BJ (cell line): ENCODE measurements around the gene PTPRU. TPM values are rescaled to one million over a fixed set of nuclear protein-coding genes. Genes with fewer than 3 reads are reported as not detected.

Experiments
- CTCF ChIA-PET: fragments of 350-600 bp; formaldehyde crosslinking; extraction: SDS; loops from one replicate; lab custom pipeline; 2021; ENCODE audit warnings: antibody characterized with exemption, inconsistent platforms; lab: Yijun Ruan, JAX
- POLR2A ChIA-PET: fragments of 300-600 bp; sonication (Branson Sonifier 250); formaldehyde crosslinking; extraction: SDS; loops from one replicate; lab custom pipeline; 2021; ENCODE audit warnings: antibody characterized with exemption; lab: Charles Lee
- DNase-seq: peaks from one replicate; pipeline ENCODE4 v3.0.0-alpha.2; 2011; ENCODE audit warnings: low read depth
- H3K27me3 ChIP-seq: 2 replicates; pipeline ENCODE4 v1.6.0; 2011; ENCODE audit warnings: low read length; ENCODE audit not compliant: control insufficient read depth, insufficient read depth
- H3K36me3 ChIP-seq: 2 replicates; pipeline ENCODE4 v1.5.1; 2011; ENCODE audit warnings: low read length; ENCODE audit not compliant: control insufficient read depth, insufficient read depth
- H3K4me3 ChIP-seq: 2 replicates; pipeline ENCODE4 v1.5.1; 2011; ENCODE audit warnings: low read depth, mild to moderate bottlenecking, control low read depth, low read length
- CTCF ChIP-seq: IDR thresholded peaks from 2 replicates; pipeline ENCODE4 v1.5.1; 2011; ENCODE audit warnings: low read depth, mild to moderate bottlenecking, control low read depth, inconsistent platforms, low read length, moderate library complexity; ENCODE audit not compliant: insufficient read depth
- polyA plus RNA-seq: library from polyadenylated mRNA; depleted of rRNA; stranded (reverse); fragments of >200 nt; gene quantifications from 2 replicates; pipeline ENCODE4 v1.2.3, GENCODE V29; 2011

The PTPRU gene
- polyA plus RNA-seq, 1 experiment = 19.8 TPM

DNA sequence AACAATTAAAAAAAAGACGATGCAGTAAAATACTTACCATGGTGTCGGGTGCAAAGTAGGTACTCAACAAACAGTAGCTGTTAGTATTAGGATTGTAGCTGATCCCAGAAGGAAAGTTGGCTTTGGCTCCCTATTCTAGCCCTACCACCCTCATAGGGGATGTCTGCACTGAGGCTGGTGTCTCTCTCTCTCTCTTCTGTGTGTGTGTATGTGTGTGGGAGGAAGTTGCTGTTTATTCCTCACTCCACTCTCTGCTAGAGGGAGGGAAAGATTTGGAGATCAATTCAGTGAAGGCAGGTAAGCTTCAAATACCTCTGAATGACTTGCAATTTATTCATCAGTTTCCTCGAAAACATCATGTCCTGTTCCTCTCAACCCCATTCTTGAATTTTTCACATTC, 124.4 kb downstream of the PTPRU start:
- Histone ChIP-seq H3K4me3 (no peak overlapping the region), H3K36me3 (no peaks in the 10 kb centered on the region), H3K27me3 (no peaks in the 10 kb centered on the region)
- ChIA-PET CTCF (interaction anchor here (0.8 kb wide), 1 partner anchor 28 kb away, joined by 4 read pairs; no protein-coding TSS in a partner anchor), POLR2A (no interaction called here)
- no peak for TF ChIP-seq CTCF
- DNase-seq = no peak

DNA sequence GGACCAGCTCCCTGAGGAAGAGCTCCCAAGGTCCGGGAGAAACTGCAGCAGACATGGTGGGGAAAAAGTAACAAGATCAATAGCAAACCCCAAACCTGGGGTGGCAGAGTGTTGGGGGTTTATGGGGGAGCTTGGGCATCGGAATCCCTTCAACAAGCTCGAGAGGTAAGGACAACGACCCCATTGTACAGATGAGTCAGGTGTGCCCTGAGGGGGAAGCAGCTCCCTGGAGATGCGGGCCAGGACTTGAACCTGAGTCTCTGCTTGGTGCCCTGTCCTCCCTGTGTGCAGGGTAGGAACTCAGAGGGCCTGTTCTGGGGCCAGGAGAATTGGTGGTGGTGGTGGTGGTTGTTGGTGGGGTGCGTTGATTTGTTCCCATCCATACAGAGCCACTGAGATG, 125.4 kb downstream of the PTPRU start:
- Histone ChIP-seq H3K27me3 (no peaks in the 10 kb centered on the region), H3K36me3 (no peaks in the 10 kb centered on the region), H3K4me3 (no peak overlapping the region)
- ChIA-PET POLR2A (no interaction called here), CTCF (interaction anchor here (0.7 to 0.8 kb wide), 2 partner anchors 15 to 29 kb away, joined by 3 to 4 read pairs; no protein-coding TSS in a partner anchor)
- DNase-seq = no peak
- TF ChIP-seq CTCF = no peak

DNA sequence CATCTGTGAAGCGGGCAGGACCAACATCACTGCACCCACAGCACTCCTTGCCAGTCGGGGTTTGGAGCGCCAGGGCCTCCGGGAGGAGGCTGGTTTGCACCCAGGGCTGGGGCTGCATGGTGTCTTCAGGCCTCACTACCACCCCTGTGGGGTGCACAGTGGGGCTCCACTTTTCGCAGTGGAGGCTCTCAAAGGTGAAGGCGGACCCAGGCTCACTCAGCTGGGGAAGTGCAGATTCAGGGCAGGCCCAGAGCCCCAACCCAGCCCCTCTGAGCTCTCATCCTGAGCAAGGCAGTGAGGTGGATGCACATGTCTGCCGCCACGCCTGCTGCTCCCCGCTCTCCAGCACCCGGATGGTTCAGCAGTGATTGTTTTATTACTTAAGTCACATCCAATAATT, 125.8 kb downstream of the PTPRU start:
- no peak overlapping the region for H3K4me3 ChIP-seq
- no peak for TF ChIP-seq CTCF
- ChIA-PET POLR2A (no interaction called here), CTCF (no interaction called here)
- no peaks in the 10 kb centered on the region for H3K27me3 ChIP-seq
- H3K36me3 ChIP-seq = no peaks in the 10 kb centered on the region
- no peak for DNase-seq

GRCh38 chr1:29362764-29363163, 126.4 kb downstream of the PTPRU start:
- ChIA-PET POLR2A (no interaction called here), CTCF (no interaction called here)
- H3K36me3 ChIP-seq = no peaks in the 10 kb centered on the region
- DNase-seq = no peak
- H3K4me3 ChIP-seq = no peak overlapping the region
- H3K27me3 ChIP-seq = no peaks in the 10 kb centered on the region
- no peak for TF ChIP-seq CTCF

GRCh38 chr1:29363536-29363935, 127.2 kb downstream of the PTPRU start:
- ChIA-PET CTCF (no interaction called here), POLR2A (no interaction called here)
- Histone ChIP-seq H3K4me3 (no peak overlapping the region), H3K27me3 (no peaks in the 10 kb centered on the region), H3K36me3 (no peaks in the 10 kb centered on the region)
- no peak for TF ChIP-seq CTCF
- no peak for DNase-seq
